Hematopoietic multipotent progenitor cell treated with erythropoietin and hydrocortisone succinate and interleukin-3 and kit ligand, for 17 days (in vitro differentiated cells): ENCODE results near the gene PLXNC1.

Experiments
- DNase-seq: peaks from one replicate; pipeline ENCODE4 v3.0.0-alpha.2; 2015; ENCODE audit warnings: low spot score

The PLXNC1 gene

DNA sequence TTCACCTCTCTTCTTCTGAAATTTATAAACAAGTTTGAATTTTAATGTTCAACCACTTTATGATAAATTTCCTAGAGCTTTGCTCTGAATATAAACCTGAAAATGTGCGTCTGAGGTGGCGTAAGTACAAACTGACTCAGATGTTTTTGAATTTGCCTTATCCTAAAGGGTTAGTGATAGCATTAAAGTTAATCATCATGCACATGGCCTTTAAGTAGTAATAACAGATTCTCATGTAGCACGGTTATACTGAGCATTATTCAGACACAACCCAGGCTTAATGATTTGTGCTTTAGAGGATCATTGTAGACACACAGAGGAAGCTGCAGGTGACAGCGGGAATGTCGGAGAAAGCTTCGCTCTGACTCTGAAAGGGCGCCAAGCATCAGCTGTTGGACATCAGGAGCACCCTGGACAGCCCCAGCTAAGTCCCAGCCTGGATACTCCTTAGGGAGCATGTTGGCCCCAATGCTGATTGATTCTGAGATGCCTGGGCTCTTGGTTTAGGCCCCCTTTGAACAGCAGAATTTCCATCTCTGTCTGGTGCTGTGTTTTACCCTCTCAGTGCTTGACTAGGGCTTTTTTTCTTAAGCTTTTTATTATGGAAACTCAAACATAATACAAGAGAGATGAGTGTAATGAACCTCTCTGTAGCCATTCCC, 91.1 kb downstream of the PLXNC1 start:
- DNase-seq = no peak

DNA sequence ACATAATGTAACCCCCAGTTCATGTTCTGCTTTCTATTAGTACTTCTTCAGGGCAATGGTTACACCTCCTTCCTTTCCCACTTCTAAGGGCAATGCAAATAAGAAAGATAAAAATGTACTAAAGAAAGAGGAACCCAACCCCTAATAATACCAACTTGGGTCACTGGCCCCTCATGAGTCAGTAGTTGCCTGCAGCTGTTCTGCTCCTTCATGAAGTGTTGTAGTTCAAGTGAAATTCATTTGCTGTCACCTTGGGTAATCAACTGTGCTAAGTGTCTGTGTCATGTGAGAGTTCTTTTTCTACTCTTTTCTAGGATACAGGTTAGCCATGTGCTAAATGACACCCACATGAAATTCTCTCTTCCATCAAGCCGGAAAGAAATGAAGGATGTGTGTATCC, 91.8 kb downstream of the PLXNC1 start:
- no peak for DNase-seq

DNA sequence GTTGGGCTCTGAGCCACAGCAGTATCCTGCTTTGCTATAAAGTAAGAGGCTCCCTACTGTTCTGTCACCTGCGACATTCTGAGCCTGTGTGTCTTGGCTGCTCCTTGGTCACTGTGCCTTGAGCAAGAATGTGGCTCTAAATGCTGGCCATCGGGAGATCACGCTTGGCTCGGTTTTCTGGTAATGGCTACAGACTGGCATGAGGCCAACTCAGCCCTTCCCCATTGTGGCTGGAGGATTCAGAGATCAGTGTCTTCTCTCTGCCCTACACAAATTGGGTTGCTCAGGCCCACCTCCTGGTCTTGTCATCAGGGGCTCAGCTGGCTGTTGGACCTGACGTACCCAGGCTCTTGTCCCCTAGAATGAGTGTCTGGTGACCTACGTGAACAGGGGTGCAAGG, 94.5 kb downstream of the PLXNC1 start:
- DNase-seq = no peak

DNA sequence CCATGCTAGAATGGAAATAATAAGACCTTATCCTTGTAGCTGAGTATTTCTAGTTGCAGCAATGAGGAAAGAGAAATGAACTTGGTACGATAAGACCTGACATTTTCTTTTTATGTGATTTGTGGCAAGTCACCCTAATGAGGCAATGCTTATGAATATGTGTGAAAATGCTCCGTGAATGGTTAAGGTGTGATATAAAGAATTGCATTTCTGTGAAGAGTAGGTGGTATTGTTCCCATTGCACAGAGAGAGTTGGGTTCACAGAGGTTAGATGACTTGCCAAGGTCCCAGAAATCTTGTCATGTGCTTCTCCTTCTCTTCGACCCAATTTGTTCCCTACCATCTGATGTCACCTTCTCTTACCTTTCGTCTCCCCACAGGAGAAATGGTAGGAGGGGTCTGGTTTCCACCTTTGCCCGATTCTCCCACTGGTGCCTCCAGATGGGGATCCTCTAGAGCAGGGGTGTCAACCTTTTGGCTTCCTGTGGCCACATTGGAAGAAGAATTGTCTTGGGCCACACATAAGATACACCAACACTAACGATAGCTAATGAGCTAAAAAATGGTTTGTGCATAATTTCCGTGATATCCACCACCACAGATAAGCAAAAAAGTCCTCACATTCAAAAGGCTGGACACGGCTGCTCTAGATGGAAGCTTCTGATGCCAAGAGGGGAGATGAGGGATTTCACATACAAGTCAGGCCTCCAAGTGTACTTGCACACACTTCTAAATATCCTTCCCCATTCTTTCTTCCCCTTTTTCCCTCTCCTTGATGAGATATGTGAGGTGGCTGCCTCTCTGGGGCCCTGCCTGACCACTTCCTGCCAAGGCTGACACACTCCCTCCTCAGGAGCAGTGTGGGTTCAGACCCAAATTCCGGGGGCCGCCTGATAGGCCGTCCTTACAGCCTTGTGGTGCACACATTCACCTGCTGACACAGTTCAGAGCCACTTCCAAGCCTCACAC, 96.1 kb downstream of the PLXNC1 start:
- DNase-seq = no peak

DNA sequence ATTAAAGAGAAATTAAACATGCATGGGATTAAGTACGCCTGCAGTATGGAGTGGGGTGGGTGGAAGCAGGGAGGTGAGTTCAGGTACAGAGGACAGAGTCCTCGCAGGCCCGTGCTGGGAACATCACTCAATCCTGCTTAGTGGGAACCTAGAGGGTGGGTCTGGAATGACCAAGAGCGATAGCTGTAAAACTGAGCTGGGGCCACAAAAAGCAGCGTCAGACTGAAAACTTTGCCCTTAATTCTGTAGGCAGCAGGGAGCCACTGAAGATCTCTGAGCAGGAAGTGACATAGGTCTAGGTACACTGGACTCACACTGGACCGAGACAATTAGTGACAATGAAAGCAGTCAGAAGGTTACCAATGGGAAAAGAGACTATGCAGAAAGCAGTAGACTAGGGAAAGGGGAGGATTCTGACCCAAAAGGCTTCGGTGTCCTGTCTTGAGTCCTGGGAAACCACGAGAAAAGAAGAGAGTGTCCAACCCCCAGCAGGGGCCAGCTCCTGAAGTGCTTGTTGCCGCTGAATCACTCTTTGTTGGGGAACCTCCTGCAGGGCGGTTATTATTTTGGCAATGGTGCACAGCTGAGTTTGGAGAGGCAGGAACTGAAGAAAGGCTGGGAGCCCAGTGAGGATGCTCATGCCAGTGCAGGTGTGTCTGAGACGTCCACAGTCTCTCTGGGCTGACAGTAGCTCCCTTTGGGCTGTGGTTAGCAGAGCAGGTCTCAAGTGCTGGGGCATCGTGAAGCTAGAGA, 97.4 kb downstream of the PLXNC1 start:
- no peak for DNase-seq

DNA sequence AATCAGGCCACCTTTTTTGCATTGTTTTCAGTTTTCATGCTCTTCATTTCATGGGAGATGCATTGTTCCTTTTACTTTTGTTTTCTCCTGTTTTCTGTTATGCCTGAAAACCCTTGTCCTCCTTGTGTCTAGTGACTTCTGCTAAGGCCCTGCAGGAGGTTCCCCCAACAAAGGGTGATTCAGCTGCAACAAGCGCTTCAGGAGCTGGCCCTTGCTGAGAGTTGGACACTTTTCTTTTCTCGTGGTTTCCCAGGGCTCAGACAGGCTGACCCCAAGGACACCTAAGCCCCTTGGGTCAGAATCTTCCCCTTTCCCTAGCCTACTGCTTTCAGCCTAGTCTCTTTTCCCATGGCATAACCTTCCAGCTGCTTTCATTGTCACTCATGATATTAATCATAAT, 98.9 kb downstream of the PLXNC1 start:
- no peak for DNase-seq

DNA sequence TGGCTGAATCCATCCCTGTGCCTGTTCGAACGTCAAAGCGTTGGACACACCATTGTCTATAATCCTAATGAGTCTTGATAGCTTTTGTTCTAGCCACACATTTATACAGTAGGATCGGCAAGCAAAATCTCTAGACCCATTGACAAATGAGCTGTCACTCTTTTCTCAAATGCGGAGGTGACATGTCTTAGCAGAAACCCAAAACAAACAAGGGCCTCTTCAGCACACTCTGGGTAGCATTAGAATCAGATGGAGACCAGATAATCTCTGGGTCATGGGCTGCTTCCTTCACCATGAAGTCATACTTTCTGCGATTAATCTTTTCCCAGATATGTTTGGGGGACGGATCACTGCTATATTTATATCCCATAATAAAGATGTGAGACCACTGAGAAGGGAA, 100.2 kb downstream of the PLXNC1 start:
- DNase-seq = no peak

DNA sequence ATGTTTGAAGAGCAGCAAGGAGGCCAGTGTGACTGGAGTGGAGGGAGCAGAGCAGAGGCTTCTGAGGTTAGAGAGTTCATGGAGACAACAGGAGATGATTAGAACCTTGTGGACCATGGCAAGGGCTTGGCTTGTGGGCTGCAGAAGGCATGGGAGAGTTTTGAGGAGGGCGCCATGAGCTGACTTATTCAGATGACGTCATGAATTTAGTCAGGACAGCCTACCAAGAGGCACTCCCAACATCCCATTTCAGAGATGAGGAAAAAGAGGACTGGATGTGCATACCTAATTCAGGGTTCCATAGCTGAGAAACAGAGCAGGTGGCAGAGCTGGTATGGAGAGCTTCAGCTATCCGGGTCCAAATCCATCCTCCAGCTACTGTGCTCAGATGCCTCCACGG, 101.8 kb downstream of the PLXNC1 start:
- DNase-seq = no peak

DNA sequence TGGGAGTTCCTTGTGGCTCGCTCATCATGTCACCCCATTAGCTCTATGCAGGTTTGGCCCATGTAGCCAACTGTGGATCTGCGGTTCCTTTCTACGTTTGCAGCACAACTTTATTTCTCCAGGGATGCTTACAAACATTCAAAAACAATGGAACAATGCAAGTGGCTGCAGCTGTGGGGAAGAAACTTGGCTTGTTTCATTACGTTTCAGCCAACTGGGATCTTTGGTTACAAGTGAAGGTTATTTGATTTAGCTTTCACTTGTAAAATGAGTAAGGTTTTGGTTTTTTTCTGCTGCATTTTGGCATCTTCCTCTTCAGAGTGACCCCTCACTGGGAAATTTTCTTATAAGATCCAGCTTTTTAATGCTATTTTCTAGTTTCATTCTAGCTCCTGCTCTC, 105.9 kb downstream of the PLXNC1 start:
- DNase-seq = no peak

DNA sequence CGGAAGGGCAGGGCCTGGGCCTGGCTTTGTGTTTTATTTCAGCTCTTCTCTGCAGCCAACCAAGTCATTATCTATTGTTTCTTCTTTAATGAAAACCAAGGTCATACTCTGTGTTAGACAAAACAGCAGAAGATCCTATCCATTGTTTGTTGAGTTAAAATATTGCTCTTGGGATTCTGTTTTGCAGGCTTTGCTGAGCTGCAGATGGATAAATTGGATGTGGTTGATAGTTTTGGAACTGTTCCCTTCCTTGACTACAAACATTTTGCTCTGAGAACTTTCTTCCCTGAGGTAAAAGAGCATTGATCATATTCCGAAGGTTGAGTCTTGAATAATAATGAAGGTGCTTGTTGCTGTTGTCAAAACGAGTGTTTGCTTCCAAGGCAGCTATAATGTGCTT, 106.6 kb downstream of the PLXNC1 start:
- DNase-seq = no peak

DNA sequence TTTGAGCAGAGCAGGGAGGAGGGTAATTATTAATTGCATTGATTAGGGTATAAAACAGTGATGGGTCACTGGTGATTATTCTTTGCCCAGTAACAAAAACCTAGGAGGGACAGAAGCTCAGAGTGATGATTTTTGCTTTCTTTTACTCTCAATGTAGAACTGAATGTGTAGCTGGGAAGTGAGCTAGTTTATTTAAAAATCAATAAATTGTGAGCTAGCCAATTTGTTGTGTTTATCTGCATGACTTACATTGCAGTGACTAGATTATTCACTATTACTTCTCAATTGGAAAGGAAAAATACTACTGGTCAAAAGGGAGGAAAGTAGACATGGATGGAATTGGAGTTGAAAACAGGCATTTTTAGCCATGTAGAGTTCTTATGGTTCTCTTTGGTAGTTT, 107.1 kb downstream of the PLXNC1 start:
- DNase-seq = no peak

DNA sequence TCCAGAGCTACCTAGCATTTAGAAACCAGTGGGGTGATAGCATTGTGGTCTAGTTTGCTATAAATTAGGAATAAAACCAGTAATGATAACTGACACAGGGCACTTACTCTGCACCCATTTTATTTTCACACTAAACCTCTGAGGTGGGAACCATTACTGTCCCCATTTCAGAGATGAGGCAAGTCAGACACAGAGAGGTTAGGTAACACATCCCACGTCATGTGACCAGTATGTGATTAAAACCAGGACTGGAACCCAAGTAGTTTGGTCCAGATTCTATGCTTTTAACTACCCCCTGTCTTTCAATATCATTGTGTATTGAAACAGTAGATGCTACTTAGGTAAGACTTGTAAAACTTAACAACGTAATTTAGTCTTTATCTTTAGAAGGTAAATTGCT, 110.2 kb downstream of the PLXNC1 start:
- no peak for DNase-seq

DNA sequence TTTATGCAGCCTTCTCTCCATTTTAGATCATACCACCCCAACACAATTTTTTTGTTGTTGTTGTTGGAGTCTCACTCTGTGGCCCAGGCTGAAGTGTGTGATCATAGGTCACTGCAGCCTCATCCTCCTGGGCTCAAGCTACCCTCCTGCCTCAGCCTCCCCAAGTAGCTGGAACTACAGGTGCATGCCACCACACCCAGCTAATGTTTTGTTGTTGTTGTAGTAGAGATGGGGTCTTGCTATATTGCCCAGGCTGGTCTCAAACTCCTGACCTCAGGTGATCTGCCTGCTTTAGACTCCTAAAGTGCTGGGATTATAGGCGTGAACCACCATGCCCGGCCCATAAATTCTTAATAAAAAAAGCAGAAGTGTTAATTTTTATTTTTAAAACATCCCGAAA, 111.6 kb downstream of the PLXNC1 start:
- no peak for DNase-seq

DNA sequence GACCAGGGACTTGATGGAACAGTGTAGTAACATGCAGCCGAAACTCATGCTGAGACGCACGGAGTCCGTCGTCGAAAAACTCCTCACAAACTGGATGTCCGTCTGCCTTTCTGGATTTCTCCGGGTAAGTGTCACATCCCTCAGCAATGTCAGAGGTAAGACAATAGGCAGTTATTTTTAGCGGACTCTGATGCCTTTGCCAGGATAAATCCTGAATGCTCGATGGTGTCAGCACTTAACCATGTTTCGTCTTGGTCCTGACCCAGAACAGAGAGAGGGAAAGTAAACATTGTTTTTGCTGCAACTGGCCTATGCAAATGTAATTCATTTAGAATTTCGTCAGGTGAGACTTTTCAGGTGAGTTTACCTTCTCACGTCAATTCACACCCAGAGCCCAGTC, 112.3 kb downstream of the PLXNC1 start:
- DNase-seq = no peak

DNA sequence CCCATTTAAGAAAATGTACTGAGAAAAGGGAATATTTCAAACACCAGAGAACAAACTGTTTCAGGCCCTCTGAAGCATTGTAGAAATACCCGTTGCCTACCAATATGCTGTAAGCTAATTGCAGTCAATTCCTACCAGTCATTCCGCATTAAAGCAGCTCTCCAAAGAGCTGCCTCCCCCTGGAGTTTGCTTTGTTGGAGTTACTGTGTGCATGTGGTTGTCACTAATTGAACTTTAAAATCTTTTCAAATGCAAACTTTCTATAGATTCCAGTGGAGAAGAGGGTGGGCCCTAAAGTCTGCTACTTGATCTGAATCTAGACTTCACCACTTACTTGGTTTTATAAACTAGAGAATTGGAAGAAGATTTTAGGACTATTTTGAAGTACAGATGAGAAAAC, 112.7 kb downstream of the PLXNC1 start:
- no peak for DNase-seq

DNA sequence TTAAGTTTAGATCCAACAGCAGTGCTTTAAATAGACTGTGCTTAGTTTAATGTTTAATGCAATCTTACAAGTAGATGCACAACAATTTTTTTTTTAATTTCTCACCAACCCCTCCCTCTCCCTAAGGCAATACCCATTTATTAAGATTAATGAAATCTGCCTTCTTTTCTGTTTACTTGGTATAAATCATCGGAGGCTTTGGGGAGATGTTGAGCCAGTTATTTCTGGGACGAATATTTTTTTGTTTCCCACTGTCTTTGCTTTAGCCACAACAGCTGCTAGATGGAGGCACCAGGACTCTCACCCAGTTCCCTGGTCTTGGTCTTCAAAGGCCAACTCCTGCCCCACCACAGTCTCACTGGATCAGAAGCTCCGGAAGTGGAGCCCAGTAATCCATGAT, 113.4 kb downstream of the PLXNC1 start:
- no peak for DNase-seq

DNA sequence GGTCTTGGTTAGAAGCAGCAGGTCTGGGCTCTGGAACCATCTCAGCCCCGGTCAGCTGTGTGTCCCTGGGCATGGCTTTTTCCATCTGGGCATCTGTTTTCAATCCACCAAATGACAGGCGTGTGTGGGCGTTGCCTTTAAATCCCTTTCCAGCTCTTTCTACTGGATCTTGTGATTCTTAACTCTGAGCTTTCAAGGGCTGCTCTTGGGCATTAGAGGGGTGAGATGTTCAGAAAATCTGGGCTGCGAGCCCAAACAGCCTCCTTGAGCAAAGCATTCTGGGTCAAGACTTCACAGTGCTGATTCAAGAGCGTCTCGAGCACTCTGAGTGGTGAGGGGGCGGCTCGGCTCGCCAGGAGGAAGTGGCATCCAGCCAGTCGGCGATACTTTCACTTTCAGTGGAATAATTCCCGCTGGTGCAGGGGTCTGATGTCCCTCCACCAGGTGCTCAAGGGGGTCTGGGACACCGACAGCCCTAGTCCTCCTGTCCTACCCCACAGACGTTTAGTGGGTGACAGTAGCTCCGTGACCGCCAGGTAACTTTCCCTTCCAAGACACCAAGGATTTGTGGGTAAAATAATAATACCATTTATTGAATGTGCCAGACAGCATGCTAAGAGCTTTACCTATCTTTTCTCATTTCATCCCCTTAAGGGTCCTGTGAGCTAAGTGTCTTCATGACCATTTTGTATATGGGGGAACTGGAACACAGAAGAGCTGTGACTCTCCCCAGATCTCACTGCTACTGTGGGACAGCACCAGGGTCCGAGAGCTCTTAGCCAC, 114.0 kb downstream of the PLXNC1 start:
- peak; percentile 31 for DNase-seq

DNA sequence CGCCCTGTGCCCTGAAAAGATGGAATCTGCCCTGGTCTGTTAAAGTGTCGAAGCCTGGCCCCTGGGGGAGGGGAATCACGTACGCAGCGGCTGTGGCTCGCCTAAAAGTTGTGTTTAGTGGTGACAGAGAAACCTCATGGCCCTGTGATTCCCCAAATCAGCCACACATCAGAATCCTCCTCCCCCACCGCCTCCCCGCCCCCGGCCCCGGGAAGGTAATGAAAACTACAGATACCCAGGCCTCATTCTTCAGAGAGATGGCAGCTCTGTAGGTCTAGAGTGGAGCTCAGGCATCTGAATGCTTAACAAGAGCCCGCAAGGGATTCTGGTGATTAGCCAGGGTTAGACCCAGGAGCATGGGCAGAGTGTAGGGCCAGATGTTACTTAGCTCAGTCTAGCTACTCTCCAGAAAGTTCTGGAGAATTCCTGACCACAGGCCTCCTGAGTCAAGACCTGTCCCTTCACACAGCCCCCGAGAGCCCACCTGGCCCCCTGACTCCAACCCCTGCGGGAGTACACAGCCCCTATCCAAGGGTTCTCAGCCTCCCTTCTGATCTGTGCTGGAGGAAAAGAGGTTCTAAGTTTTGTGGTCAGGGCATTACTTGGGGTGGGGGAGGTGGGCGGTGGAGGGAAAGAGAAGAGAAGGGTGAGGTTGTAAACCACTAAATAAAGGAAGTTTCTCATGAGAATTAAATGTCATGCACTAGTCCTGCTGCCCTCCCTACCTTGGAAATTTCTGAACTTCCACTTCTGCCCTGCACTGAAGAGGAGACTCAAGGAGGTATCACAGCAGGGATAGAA, 114.8 kb downstream of the PLXNC1 start:
- DNase-seq = no peak

DNA sequence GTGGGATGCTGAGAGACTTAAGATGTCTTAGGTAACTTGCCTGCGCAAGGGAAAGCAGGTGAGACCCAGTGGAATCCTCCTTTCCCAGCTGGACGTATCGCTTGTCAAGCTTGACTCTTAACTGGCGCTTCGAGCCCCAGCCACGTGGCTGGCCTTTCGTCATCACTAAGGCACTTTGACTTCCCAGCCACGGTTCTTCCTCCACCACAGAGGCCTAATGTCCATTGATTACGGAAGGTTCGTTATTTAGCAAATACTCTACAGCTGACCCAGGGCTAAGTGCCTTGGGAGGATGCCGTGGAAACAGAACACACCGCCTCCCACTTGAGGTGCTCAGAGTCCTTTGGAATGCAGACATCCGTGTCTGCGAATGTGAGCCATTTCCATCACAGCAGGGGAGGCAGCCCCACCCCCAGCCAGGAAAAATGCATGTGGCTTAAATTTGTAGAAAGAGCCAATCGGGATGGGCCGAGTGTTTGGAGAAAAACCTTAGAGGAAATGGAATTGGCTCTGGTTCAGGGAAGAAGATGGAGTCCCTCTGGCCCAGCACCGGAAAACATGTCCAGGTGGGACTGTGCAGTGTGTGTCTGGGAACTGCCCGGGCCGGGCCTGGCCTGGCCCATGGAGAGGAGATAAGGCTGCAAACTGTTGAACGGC, 115.7 kb downstream of the PLXNC1 start:
- DNase-seq = no peak

DNA sequence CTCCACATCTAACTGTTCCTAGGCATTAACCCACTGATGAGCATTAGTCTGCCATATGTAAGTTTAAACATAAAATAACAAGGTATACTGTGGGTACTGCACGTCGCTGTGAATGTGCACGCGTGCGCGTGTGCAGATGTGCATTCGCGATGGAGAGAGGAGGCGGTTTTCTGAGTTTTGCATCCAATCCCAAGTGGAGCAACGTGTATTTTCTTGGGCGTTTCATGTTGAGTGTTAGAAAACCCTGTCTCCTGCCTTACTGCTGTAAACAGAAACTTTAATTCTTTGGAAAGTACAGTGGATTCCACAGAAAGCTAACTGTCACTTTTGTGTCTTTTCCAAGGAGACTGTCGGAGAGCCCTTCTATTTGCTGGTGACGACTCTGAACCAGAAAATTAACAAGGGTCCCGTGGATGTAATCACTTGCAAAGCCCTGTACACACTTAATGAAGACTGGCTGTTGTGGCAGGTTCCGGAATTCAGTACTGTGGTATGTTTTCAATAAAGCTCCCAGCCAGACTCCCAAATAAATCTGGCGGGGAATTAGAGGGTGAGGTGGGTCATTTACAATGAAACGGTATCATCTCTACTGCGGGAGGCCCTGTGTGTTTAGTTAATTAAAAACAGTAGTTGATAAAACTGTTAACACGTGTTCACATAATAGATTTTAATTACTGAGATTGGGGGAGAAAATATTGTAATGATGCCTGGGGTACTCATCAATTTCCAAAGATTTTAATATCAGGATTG, 116.5 kb downstream of the PLXNC1 start:
- no peak for DNase-seq
